HG03342 (cell line): ENCODE measurements around the gene USP22.
"Not testable (repeated sequence)": the region's sequence is repeated elsewhere in the genome, so short reads cannot be mapped to it uniquely, and the experiment has no call there.

Source experiments
- ATAC-seq: cut with Tn5 transposase; IDR thresholded peaks from one replicate; pipeline ENCODE4 v1.9.1; 2021; ENCODE audit warnings: mild to moderate bottlenecking, moderate library complexity; ENCODE audit not compliant: unreplicated experiment

Gene USP22

GRCh38 chr17:21042458-21043295 is at the start of gene USP22:
TSS of gene USP22 (minus strand) at chr17:21043011. CDS start at chr17:21042835, 176 bp downstream.
- ATAC-seq, result peak; percentile 63

GRCh38 chr17:21090902-21091618 is 48.2 kb upstream of the USP22 start:
- no peak for ATAC-seq

GRCh38 chr17:21089933-21090901 is 47.4 kb upstream of the USP22 start:
- peak; percentile 67 for ATAC-seq

GRCh38 chr17:21089145-21089544 is 46.3 kb upstream of the USP22 start:
- ATAC-seq, result no peak

GRCh38 chr17:21085707-21086106 is 42.9 kb upstream of the USP22 start:
- no peak for ATAC-seq

GRCh38 chr17:21085280-21085679 is 42.5 kb upstream of the USP22 start:
- not testable (repeated sequence) for ATAC-seq

- no peak for ATAC-seq
These were observed 39.2 kb upstream of the USP22 start for GRCh38 chr17:21082001-21082436.

GRCh38 chr17:21079196-21079595 is 36.4 kb upstream of the USP22 start:
- ATAC-seq, result no peak

- no peak for ATAC-seq
These were observed 35.4 kb upstream of the USP22 start for GRCh38 chr17:21078016-21078780.

- ATAC-seq, result no peak
These were observed 34.5 kb upstream of the USP22 start for GRCh38 chr17:21077281-21077680.

GRCh38 chr17:21076242-21076641 is 33.4 kb upstream of the USP22 start:
- no peak for ATAC-seq

GRCh38 chr17:21075739-21076085 is 32.9 kb upstream of the USP22 start:
- no peak for ATAC-seq

GRCh38 chr17:21072745-21073197 is 30.0 kb upstream of the USP22 start:
- ATAC-seq, result no peak

GRCh38 chr17:21066394-21066793 is 23.6 kb upstream of the USP22 start:
- ATAC-seq, result no peak

- ATAC-seq, result peak; percentile 87
These were observed 19.2 kb upstream of the USP22 start for GRCh38 chr17:21061971-21062526.

GRCh38 chr17:21061158-21061835 is 18.5 kb upstream of the USP22 start:
- ATAC-seq, result no peak

- ATAC-seq, result no peak
These were observed 16.9 kb upstream of the USP22 start for GRCh38 chr17:21059761-21060160.

- no peak for ATAC-seq
These were observed 15.5 kb upstream of the USP22 start for GRCh38 chr17:21058098-21058893.
